ENCODE results near the gene NUBPL.

GRCh38 chr14:31545328-31545727 lies 15.9 kb upstream of the NUBPL start:
- TF ChIP-seq CTCF (IDR thresholded peaks at IDR 0.05) (no peak), POLR2A (IDR thresholded peaks at IDR 0.05) (no peak), POLR2AphosphoS5 (IDR thresholded peaks at IDR 0.05) (no peak)

Data from suprapubic skin (tissue), 4 donors.